ENCODE results near the gene CRLF1. TPM values are rescaled to one million over a fixed set of nuclear protein-coding genes. Genes with fewer than 3 reads are reported as not detected.
A peak's percentile ranks its signal among the peaks of the same experiment; 100 is the strongest.
"Not testable (repeated sequence)": the region's sequence is repeated elsewhere in the genome, so short reads cannot be mapped to it uniquely, and the experiment has no call there.

Gene CRLF1
- polyA plus RNA-seq, 12 donors = 5.2 to 54.5 (median 8.6) TPM; not detected in 1

DNA sequence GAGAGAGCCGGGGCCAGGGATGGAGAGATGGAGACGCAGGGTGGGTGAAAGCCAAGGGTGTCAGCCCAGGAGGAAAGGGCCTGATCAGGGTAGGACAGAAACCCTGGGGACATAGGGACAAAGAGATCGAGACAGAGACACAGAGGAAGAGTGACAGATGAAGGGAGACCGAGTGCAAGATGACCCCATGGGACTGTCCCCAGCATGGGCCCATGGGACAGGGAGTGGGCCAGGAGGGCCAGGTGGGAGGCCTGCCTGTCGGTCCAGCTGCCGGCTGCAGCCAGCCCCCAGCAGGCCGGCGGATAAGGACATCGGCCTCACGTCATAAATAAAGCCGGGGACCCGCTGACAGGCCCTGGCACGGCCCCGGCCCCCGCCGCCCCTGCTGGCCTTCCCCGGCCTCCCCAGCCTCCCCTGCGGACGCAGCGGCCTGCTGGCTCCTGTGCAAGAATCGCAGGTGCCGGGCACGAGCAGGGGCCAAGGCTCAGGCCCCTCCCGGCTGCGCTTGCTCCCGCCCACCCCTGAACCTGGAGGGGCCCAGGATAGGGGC, 11.7 kb downstream of the CRLF1 start:
- DNase-seq = no peak

DNA sequence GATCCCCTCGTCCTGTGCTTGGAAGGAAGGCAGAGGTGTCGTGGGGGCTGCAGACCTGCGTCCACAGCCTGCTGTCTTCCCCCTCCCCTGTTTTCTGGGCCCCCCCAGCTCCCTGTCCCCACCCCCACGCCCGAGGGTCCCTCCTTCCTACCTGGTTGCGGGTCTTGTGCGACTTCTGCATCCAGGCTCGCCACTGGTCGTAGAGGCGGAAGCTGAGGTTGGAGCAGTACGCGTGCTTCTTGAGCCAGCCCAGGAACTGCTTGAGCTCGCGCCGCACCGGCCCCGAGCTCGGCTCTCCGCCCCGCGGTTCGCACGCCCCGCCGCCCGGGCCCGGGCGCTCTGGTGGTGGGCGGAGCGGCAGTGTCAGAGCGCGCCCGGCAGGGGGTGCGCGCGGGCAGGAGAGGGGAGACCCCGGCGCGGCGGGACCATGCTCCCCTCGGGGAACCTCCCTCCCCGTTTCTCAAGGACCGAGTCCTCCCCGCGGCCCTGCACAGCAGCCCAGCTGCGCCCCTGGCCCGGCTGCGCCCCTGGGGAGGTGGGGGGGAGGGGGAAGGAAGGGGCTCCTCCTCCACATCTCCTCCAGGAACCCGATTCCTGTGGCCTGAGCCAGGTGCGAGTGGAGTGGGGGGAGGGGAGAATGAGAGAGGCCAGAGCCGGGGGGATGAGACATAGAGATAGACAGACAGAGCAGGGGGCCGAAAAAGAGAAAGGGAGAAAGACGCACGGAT, 12.3 kb downstream of the CRLF1 start:
- DNase-seq = peak; percentile 83

DNA sequence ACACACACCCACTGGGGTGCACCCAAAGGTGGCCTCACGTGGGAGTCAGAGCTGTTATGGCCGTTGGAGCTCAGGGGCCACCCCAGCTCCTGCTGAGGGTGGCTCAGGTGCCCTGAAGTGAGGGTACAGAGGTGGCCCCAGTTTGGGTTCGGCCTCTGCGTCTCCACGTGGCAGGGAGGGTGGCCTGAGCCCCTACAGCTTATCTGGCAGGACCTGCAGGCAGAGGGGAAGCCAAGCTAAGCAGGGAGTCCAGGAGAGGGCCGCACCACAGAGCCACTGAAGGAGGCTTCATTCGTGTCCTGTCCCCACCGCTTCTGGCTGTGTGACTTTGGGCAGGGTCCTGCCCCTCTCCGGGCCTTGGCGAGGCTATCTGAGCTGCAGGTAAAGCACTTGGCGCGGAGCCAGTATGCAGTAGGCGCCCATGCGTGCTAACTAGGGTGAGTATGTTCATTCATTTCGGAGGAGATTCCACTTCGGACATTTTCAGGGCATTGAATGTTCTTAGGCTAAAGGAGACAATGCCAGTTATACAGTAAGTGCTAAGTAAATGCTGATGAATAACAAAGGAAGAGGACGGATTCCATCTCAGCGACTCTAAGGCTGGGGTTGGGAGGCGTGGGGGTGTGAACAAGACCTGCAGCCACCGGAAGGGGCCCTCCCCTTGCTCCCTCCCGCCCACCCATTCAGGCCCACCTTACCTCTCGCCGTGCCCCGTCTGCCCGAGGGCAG, 13.1 kb downstream of the CRLF1 start:
- DNase-seq = no peak

DNA sequence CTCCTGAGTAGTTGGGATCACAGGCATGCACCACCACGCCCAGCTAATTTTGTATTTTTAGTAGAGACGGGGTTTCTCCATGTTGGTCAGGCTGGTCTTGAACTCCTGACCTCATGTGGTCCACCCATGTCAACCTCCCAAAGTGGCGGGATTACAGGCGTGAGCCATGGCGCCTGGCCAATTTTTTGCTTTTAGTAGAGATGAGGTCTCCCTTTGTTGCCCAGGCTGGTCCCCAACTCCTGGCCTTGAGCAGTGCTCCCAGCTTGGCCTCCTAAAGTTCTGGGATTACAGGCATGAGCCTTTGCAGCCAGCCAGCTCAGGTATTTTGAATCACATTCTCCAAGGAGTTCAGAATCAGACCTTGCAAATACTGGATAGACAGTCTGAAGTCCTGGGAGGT, 13.9 kb downstream of the CRLF1 start:
- not testable (repeated sequence) for DNase-seq

DNA sequence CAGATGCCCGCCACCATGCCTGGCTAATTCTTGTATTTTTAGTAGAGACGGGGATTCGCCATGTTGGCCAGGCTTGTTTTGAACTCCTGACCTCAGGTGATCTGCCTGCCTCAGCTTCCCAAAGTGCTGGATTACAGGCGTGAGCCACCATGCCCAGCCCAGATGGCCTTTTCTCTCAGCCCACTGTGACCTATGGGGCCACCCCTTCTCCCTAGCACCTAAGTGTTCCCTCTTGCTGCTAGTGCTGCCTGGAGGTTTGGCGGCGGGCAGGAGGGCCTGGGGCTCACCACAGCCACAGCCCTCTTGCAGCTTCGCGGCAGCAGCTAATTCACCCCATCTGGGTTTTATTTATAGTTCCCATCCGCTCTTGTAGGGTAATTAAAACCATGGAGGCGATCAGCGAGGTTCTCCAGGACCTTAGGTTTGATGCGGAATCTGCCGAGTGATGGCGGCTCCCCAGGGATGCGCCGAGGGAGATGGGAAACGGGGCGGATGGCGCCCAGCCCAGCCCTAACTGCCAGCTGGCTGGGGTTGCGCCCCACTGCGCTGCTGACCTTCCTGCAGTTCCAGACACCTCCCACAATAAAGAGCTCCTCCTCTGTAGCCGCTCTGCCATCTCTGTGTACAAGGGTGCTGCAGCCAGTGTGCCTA, 14.7 kb downstream of the CRLF1 start:
- no peak for DNase-seq

DNA sequence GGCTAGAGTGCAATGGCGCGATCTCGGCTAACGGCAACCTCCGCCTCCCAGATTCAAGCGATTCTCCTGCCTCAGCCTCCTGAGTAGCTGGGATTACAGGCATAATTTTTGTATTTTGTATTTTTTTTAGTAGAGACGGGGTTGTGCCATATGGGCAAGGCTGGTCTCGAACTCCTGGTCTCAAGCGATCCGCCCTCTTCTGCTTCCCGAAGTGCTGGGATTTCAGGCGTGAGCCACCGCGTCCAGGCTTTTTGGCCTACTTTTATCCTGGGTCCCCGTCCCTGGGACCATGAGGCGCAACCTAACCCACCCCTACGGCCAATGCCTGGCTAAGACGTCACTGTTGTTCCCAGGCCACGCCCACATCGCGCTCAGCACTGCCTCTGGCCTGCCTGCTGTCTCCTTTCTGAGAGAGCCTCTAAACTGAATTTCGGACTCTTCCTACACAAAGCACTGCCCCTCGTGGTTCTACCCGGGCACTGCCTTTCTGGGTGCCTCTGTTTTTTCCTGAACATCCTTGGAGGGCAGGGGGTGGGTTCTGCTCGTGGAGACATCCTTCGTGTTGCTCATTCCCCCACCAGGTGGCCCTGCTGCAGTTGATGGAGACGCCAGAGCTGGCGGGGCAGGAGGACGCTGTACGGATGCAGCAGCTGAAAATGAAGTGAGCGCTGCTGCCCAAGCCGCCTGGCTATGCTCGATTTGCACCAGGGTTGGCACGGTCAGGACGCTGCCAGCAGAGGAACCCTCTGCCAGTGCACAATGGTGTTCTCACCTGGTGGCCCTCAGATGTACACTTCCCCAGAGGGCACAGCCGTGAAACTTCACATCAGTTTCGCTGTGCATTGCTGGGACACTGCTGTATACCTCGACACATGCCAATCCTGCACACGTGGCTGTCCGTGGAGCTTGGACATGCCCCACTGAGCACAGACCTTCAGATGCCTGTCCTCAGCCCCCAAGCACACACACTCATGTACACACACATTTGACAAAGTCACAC, 16.0 kb downstream of the CRLF1 start:
- DNase-seq = peak; percentile 88

DNA sequence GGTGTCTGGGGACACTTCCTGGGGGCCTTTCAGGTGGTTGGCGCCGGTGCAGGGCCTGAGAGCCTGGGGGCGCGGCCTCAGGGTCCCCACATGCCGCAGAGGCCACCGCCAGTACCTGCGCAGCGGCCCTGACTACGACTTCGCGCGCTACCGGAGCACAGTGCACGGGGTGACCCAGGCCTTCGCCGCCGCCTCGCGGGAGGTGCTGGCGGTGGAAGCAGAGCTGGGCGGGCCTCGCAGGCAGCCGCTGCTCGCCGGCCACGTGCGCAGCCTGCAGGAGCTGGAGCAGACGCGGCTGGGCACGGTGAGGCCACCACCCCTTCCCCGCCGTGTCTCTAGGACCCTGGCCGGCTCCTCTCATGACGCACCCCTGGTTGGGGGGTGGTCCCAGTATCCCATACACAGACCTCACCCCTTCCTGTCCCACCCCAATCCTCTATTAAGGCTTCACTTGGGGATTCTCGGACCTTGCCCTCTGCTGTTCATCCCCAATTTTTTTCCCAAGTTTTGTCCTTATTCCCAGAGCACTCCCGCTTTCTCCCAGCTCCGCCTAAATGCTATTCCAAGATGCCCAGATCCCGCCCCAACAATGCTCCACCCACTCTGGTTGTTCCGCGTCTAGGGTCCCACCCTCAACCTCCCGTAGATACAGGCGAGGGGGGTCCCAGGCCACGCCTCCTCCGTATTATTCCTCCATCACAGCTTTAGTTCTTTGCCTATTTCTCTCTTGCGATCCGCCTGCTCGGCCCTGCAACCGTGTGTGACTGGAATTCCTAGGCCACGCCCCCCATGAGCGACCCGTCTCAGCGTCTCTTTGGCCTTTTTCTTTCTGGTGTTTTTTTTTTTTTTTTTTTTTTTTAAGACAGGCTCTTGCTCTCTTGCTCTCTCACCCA, 17.0 kb downstream of the CRLF1 start:
- peak; percentile 67 for DNase-seq

DNA sequence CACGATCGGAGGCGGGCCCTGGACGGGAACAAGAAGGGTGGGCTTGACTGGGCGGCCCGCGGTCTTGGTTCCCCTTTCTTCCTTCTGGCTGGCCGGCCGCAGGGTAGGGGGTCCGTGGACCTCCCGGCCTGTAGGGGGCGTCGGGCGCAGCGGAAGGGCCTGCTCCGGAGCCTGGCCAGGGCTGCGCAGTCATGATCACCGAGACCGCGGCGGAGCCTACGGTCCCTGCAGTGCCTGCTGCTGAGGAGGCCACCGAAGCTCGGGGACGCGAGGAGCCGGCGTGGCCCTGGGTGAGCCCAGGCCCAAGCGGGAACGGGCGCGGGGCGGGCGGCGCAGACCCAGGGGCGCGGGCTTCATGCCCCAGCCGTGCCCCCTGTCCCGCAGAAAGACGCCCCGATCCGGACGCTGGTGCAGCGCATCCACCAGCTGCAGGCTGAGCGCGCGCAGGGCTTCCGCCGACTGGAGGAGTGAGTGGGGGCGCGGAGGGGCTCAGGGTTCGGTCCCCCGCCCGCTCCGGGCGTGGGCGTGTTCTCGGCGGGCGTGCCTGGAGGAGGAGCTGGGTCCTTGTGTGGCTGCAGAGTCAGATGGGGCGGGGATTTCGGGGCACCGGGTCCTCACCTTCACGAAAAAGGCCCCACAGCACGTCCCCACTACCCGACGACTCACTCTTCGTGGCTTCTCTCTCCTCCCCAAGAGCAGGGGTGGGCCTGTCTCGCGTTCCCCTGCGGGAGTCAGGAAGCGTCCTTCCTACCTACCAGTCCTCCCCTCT, 17.8 kb downstream of the CRLF1 start, which contains the start of gene REX1BD:
Gene REX1BD, plus strand, starts transcription at position 188 of the 769 bp plus-strand sequence. Its CDS starts 4 bp downstream, at position 192.
- DNase-seq = peak; percentile 89

DNA sequence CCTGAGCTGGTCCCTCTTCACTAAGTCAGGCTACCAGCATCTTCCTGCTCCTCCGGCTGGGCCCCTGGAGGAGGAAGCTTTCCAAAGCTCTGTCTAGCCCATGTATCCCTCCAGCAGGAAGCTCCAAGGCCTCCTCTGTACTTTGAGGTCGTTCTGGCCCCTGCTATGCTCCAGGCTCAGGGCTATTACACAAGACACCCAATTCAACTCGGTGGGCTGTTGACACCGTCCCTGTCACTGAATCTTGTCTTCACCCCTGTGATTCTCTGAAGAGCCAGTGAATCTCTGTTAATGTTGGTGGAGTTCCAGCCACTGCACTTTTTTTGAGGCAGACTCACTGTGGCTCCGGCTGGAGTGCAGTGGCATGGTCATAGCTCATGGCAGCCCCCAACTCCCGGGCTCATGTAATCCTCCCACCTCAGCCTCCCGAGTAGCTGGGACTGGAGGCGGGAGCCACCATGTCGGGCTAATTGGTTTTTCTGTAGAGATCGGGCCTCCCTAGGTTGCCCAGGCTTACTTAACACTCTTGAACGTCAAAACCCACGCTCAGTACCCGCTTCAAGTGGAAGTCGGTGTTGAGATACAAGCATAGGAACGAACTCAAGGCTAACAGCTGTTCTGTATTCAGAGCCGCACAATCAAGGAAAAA, 18.5 kb downstream of the CRLF1 start:
- no peak for DNase-seq

DNA sequence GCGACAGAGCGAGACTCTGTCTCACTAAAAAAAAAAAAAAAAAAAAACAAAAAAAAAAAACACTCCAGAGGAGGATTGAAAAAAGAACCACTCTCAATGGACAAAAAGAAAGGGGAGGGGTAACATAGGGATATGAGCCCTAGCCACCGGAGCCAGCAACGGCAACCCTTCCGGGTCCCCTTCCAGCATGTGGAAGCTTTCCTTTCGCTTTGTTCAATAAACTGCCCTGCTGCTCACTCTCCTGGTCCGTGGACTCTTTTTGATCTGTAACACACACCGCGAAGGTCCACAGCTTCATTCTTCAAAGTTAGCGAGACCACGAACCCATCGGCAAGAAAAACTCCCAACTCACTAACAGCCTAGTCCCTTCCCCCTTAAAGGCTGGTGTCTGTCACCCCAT, 19.0 kb downstream of the CRLF1 start:
- DNase-seq = no peak

DNA sequence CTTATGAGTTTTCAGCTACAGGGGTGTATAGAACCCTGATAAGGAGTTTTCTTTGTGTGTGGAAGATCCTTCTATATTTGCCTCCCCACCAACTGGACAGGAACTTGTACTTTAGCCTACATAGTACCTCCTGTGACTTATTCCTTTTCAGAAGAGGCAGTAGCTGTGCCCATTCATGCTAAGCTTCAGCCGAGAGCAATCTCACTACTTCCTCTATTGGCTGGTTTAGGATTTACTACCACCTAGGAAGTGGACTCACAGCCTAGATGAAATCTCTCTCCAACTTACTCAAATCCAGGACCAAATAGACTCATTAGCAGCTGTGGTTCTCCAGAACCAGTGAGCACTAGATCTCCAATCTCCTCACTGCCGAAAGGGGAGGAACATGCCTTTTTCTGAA, 20.3 kb downstream of the CRLF1 start:
- no peak for DNase-seq

DNA sequence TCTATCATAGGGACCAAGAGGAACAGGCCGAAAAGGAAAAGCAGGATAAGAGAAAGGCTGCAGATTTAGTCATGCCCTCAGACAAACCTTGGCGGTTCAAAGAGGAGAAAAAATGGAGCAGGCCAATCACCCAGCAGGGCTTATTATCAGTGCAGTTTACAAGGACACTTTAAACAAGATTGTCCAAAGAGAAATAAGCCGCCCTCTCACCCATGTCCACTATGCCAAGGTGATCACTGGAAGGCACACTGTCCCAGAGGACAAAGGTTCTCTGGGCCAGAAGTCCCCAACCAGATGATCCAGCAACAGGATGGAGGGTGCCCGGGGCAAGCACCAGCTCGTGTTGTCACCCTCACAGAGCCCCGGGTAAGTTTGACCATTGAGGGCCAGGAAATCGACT, 26.3 kb downstream of the CRLF1 start:
- no peak for DNase-seq

DNA sequence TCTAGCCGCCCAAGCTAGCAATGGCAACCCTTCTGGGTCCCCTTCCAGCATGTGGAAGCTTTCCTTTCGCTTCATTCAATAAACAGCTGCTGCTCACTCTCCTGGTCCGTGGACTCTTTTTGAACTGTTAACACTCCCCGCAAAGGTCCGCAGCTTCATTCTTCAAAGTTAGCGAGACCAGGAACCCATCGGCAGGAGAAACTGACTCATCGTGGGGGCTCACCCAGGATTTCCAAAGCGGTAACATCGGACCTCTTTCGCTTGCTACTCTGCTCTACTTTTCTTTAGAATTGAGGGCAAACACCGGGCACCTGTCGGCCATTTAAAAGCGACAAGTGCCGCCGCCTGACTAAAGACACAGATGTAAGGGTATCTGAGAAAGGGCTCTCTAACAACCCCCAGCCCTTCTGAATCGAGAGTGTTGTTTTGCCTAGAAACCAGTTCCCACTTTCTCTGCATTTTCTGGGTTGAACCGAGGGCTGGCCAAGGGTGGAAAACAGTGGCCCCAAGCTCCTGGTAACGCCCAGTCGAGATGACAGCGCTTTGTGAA, 29.2 kb downstream of the CRLF1 start:
- DNase-seq = no peak

DNA sequence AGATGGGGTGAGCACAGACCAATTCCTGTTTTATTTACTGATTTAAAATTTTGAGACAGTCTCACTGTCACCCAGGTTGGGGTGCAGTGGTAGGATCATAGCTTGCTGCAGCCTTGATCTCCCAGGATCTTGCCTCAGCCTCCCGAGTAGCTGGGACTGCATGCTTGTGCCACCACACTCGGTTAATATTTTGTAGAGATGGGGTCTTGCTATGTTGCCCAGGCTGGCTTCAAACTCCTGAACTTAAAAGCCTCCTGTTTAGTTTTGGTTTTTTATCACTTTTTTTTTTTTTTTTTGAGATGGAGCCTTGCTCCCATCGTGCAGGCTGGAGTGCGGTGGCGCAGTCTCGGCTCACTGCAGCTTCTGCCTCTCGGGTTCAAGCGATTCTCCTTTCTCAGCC, 30.2 kb downstream of the CRLF1 start:
- no peak for DNase-seq

DNA sequence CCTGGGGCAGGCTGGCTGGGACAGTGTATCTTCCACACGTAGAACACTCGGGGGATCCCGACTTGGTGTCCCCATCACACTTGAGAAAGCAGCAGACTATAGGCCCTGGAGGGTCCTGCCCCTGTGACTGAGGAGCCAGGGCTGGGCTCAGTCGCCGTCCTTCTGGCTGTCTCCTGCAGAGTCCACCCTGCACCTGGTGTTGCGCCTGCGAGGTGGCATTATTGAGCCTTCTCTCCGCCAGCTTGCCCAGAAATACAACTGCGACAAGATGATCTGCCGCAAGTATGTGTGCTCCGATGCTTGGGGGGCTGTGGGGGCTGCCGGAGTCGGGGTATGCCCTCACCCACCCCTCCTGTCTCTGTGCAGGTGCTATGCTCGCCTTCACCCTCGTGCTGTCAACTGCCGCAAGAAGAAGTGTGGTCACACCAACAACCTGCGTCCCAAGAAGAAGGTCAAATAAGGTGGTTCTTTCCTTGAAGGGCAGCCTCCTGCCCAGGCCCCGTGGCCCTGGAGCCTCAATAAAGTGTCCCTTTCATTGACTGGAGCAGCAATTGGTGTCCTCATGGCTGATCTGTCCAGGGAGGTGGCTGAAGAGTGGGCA, 31.8 kb downstream of the CRLF1 start:
- DNase-seq = no peak

DNA sequence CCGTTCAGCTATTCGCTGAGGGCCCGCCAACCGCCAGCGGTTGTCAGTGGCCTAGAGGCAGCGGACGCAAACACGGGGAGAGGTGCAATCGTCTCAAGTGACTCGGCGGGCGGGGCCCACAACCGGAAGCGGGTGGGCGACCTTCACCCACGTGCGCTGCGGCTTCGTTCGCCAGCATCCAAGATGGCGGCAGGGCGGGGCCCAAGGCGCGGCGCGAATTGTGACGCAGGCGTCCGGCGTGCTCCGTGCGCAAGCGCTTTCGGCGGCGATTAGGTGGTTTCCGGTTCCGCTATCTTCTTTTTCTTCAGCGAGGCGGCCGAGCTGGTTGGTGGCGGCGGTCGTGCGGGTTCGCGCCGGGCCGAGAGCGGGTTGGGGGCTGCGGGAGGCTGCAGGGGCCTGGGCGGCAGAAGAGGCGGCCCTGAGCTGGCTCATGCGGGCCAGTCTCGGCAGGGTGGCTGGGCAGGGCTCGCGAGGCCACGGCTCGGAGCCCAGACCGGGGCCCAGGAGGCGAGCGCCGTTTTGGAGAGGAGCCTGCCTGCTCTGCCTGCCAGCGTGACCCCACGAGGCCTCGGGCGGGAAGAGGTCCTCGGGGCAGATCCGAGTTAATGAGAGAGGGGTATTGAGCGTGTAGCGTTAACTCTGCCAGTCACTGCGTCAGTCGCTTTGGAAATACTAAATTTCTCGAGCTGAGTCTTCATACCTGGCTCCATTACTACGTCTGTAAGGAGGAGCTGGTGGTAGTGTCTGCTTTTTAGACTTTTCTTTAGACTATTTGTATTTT, 34.8 kb downstream of the CRLF1 start, which contains the start of gene UBA52:
Gene UBA52, plus strand, starts transcription at position 294 of the 781 bp plus-strand sequence. CDS start 1,444 bp downstream, outside the sequence.
- peak; percentile 98 for DNase-seq

DNA sequence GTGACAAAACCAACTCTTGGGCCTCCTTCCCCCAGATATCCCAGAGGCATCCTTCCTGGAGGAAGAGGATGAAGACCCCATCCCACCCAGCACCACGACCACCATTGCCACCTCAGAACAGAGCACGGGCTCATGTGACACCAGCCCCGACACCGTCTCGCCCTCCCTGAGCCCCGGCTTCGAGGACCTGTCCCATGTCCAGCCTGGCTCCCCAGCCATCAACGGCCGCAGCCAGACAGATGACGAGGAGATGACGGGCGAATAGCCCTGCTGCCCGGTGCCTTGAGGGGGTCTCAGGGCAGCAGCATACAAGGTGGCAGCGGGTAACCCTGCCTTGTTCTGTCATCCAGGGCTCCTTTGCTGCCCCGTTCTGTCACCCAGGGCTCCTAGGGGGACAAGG, 38.2 kb downstream of the CRLF1 start:
- no peak for DNase-seq
